ENCODE measurements around the gene NTHL1. TPM values are rescaled to one million over a fixed set of nuclear protein-coding genes. Genes with fewer than 3 reads are reported as not detected.

NTHL1 gene
- total RNA-seq, 4 donors from 2014 or later = 7.8 to 26.0 (median 10.0) TPM

GRCh38 chr16:1999866-2000514 is 47.6 kb downstream of the NTHL1 start:
- DNase-seq = no peak
- 80 to 90% methylated on average over 2 to 7 of the region's 28 CpGs for WGBS, 2 donors
- no peaks in the 10 kb centered on the region for H3K9me3 ChIP-seq
- H3K4me3 ChIP-seq = no peak overlapping the region
- peaks cover 11 to 42% (median 20%) of the 10 kb centered on the region in 3 donors for H3K4me1 ChIP-seq
- intact Hi-C loops (cut with DNase I) = no loop called here
- no peaks in the 10 kb centered on the region for H3K27me3 ChIP-seq
- H3K36me3 ChIP-seq = peaks cover 47 to 83% (median 51%) of the 10 kb centered on the region in 3 donors
- H3K27ac ChIP-seq = no peak overlapping the region
- TF ChIP-seq POLR2A (IDR thresholded peaks at IDR 0.05) = no peak
- TF ChIP-seq CTCF (IDR thresholded peaks at IDR 0.05) = no peak

- Histone ChIP-seq H3K36me3 (peaks cover 47 to 76% (median 51%) of the 10 kb centered on the region in 3 donors), H3K27ac (peak overlapping the region in 2 of 4 donors; percentile 34 to 81)
Observed at GRCh38 chr16:1998852-1999801, 48.5 kb downstream of the NTHL1 start.

GRCh38 chr16:1998360-1998835 is 49.2 kb downstream of the NTHL1 start:
- Histone ChIP-seq H3K36me3 (peaks cover 47 to 73% (median 51%) of the 10 kb centered on the region in 3 donors), H3K27ac (peak overlapping the region in 3 of 4 donors; percentile 34 to 81 (median 42)), H3K9me3 (no peaks in the 10 kb centered on the region), H3K4me3 (no peak overlapping the region), H3K4me1 (peaks cover 2 to 34% (median 9%) of the 10 kb centered on the region in 3 donors), H3K27me3 (no peaks in the 10 kb centered on the region)
- DNase-seq = no peak
- no peak for TF ChIP-seq CTCF (IDR thresholded peaks at IDR 0.05)
- no peak for TF ChIP-seq POLR2A (IDR thresholded peaks at IDR 0.05)
- intact Hi-C loops (cut with DNase I) = no loop called here
- 73 to 100% methylated on average over 3 to 6 of the region's 27 CpGs for WGBS, 2 donors

More at GRCh38 chr16:1998852-1999801, 48.5 kb downstream of the NTHL1 start:
- H3K9me3 ChIP-seq = no peaks in the 10 kb centered on the region
- H3K4me1 ChIP-seq = peaks cover 2 to 34% (median 14%) of the 10 kb centered on the region in 3 donors
- H3K27me3 ChIP-seq = no peaks in the 10 kb centered on the region
- TF ChIP-seq CTCF (IDR thresholded peaks at IDR 0.05) = no peak
- no peak for TF ChIP-seq POLR2A (IDR thresholded peaks at IDR 0.05)
- DNase-seq = no peak
- WGBS, 2 donors = 92 to 97% methylated on average over 5 to 10 of the region's 39 CpGs
- no peak overlapping the region for H3K4me3 ChIP-seq
- intact Hi-C loops (cut with DNase I) = no loop called here

GRCh38 chr16:1997494-1998359 is 49.9 kb downstream of the NTHL1 start:
- no peak for TF ChIP-seq POLR2A (IDR thresholded peaks at IDR 0.05)
- TF ChIP-seq CTCF (IDR thresholded peaks at IDR 0.05) = no peak
- Histone ChIP-seq H3K4me3 (no peak overlapping the region), H3K36me3 (peaks cover 44 to 67% (median 46%) of the 10 kb centered on the region in 3 donors), H3K4me1 (peaks cover 4 to 38% (median 13%) of the 10 kb centered on the region in 3 donors), H3K9me3 (peaks cover 0 to under 1% (median 0%) of the 10 kb centered on the region in 3 donors), H3K27ac (peak overlapping the region in 3 of 4 donors; percentile 42 to 83 (median 71)), H3K27me3 (no peaks in the 10 kb centered on the region)
- WGBS, 2 donors = 60 to 73% methylated on average over 6 to 14 of the region's 26 CpGs
- no peak for DNase-seq
- intact Hi-C loops (cut with DNase I) = no loop called here
